NCI-H2107 treated with DMSO at 0.1 percent for 48 hours (cell line): ENCODE data around the gene PROM1.

ENCODE experiments used
- DNase-seq: peaks from one replicate; lab custom pipeline; 2025; ENCODE audit not compliant: unreplicated experiment; lab: John Stamatoyannopoulos, UW

PROM1 gene

DNA sequence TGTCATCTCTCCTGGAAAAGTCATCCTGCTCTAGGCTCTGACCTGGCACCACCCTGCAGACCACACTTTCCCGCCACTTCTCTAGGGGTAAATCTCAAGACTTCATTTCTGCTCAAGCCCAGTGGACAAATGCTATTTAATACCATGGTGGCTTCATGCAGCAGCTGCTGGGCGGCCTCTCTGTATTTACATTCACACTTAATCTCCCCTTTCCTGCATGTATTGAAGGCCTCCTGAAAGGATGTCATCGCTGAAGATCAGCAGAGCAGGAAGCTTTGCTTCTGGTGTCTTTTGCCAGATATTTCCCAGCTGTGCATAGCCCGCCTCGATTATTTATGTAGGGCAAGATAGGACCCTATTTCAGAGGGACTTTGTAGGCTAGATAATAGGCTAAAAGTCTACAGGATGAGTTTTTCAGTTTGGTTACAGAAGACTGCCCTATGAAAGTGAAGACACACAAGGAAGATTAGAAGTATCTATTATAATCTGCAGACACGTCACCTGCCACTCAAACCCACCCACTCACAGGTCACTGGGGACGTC is 17.2 kb downstream of the PROM1 start:
- peak; percentile 18 for DNase-seq

DNA sequence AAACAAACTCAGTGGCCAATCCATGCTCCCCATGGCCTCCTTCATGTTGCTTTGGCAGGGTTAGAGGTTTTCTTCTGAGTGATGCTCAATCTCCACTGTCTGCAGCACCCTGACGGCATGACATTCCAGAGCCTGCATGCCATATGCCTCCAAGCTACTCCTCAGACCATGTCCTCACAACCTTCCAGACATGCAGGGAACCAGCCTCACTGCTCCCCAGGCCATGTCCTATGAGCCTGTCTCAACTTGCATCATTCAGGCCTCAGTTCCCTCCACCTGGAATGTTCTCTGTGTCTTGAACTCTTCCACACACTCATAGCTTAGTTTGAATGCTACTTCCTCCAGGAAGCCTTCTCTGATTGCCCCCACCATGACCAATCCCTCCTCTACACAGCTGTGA is 18.8 kb downstream of the PROM1 start:
- no peak for DNase-seq

DNA sequence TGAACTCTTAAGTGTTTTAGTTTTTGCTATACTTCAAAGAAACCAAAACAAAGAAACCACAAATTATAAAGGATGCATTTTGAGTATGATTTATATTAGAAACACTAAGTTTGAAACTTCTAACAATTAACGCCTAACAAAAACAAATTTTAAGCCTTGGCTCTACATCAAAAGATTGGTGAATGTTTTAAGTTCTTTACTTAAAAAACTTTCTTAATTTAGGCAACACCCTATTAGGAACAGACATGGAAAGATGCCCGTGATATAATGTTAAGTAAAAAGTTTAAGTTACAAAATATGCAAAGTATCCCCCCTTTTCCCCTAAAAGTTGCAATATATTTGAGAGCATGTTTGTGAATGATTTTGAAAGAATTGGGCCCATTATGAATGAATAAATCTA is 21.2 kb downstream of the PROM1 start:
- no peak for DNase-seq

DNA sequence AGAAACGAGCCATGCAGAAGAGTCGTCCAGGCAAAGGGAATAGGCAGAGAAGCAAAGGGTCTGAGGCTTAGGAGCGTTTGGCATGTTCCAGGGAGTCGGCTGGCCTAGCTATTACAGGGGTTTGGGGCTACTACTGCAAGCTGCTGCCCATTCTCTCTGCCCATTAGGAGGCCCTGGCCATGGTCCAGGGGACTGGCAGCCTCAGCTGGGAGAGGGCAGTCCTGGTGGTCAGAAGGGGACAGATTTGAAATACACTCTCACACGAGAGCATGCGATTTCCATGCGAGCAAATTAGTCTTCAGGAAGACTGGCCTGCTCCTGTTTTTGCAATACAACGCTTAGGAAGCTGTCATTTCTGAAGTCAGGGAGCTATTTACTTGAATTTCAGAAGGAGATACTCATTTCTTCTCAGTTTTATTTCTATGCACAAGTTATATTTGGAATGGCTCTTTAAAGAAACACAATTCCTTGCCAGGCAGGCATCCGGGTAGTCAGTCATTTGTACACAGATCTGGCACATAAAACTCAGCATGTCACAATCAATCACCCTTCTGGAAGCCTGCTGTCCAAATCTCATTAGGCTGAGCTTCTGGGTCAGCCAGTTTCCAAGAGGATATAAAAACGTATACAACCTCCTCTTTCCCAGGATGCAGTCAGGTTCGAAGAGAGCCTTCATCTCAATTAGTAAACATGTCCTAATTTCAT is 27.0 kb downstream of the PROM1 start:
- no peak for DNase-seq

DNA sequence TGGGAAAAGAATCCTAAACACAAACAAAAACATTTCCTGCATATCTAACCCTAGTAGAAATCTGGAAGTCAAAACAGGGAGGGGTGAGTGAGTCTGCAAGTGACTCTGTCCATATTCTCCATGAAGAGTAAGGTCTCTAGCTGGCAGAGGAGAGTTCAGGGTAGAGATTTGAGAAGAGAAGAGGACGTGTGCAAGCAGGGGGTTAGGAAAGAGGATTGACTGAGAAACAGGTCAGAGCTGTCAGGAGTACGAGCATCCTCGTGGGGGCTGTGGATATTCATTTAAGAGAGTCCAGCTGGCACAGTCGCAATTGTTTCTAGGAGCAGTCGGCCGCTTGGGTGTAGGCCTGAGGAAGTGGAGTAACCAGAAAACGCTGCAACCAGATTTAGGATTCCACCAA is 27.9 kb downstream of the PROM1 start:
- DNase-seq, result no peak

DNA sequence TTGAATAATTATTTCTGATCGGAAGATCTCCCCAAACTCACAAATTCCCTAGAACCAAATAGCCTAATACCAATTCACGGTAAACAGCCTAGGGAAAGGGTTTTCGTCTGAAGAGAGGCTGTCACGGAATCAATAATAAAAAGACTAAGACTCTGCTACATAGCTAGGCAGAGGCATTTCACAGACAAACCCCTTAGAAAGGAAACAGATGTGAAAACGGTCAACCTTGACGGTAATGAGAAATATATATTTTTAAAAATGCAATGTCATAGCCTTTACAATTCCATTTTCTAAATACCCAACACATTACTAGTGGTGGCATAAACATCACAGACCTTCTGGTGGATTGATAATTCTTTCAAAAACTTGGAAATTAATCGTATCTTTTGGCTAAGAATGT is 28.4 kb downstream of the PROM1 start:
- no peak for DNase-seq

DNA sequence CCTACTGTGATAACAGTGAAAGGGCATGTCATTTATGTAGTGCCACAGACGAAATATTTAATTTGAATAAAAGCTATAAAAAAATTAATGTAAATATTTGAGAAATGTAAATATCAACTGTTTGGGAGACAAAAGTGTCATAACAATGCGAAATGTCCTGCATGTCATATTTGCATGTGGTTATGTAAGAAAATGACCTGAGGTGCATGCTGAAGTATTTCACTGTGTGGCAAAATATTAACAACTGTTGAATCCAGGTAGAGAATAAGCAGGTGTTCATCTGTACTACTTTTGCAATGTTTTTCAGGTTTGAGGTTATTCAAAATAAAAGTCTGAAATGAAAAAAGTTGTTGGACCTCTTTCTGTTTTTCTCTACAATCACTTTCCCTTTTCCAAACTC is 30.9 kb downstream of the PROM1 start:
- no peak for DNase-seq

DNA sequence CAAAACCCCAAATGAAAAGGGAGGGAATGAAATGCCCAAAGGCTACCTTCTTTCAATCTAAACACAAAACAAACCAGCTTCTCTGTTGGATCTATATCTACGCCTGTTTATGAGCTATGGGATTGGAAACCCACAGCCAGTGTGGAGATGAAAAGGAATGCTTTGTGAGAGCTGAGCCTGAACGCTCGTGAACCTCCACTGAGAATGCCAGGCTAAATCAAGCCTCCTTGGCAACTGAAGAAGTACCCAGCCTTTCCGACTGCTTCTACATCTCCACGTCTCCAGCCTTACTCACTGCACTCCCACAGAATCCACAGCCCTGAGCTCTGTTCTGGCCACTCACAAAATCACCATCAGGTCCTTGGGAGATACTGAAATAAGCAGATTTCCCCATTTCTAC is 31.8 kb downstream of the PROM1 start:
- no peak for DNase-seq

DNA sequence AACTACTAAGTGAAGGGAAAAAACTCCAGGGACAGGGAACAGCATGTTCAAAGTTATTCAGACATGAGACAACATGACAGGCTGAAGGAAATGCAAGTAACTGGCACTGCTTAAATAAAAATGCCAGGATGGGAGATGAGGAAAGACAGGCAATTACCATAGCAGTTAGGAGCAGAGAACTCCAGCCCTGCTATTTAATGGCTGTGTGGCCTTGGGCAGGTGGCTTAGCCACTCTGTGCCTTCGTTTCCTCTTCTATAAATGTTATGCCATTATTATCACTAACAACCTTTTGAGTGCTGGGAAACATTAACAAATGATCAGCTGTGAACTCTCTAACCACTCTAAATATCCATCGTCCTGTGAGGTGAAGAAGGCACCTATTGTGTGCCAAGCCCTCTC is 32.7 kb downstream of the PROM1 start:
- DNase-seq, result no peak

DNA sequence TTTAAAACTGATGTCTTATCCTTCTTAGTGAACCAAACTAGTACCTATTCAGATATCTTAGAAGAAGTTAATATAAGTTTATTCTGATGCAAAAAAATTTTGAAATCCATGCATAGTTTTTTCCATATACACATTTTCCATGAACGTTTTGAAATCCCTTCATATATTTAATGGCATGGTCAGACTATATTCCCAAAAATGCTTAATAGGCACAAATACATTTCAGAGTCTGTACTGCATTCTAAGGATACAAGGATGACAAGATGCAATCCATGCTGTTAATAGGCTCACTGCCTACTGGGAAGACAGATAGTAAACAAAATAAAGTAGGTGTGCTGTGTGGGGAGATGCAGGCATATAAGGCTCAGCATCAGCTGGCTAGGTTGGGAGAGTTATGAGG is 33.2 kb downstream of the PROM1 start:
- no peak for DNase-seq

DNA sequence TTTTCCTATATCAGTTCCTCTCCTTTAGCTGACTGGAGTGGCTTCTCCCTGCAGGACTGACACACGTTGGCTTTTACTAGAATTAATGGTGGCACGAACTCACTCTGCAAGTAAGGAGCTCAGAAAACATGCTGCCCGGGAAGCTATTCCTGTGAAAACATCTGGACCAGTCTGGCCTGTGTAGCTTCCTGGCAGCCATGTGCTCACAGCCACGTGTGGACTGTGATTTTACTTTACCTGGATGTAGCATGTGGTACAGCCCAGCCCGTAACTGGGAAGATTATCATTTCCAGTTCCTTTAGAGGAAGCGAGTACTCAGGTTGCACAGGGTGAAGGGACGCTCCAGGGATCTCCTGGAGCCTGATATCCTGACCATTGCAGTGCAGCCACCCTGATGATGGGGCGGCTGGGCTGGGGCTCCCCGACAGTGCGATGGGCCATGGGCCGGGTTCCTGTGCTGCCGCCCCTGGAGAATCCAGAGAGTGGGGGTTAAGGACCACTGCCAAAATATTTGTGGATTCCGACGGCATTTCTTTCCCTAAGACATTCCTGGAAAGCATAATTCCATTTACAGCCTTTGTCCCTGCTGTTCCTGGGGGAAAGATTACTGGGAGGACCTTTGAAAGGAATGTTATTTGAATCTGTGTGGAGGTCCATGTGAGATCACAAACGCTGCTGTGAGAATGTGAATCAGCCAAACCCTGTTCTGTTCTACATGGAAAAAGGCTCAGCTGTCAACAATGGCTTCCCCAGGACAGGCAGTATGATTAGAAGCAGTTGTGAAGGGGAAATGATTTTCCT is 35.0 kb downstream of the PROM1 start:
- no peak for DNase-seq

DNA sequence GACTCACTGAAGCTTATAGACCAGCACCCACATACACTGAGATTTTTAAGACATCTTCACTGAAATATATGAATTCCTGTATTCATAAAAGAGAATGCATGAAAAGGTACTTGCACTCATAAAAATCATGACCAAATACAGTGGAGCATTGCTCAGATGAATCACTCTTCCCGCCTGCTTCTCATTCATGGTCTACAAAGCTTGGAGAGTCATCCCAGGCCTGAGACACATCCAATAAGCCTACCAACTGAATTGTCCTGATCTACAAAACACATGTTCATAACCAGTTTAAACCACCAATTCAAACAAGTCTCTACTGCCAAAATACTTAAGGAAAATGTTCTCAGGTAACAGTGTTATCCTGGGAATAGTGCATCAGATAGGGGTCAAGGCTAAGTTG is 38.1 kb downstream of the PROM1 start:
- DNase-seq, result no peak

DNA sequence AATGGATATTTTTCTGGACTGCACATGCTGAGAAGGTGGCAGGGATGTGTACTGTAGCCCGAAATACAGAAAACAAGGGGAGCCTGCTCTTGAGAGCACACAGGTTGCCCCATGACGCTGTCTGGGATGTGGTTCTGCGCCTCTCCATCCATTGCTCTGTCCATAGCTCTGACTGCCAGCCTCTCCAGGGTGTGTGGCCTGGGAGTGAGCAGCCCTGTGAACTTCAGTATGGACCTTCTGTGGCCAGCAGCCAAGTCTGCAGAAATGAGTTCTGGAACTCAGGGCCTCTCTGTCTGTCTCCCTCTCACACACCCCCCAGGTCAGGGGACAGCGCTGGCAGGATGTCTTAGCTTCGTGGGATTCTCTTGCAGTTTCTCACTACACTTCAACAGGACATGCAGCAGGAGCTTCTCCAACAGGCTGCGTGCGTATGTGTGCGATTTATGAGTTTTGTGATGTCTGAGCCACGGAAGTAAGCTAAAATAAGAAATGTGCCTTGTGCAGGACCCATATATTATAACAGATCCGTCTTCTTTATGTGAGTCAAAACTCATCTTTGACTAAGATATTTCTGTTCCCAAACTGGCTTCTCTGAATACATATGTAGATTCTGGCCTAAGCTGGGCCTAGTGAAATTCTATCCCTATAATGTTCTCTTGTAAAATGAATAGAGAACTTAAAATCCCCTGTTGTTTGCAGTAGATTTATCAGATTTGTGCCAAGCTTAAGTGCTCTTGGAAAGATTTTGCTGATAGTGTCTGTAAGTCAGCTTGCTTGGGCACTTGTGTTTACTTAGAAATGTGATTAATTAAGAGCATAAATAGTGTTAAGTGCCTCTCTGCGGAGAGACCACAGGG is 40.0 kb downstream of the PROM1 start:
- no peak for DNase-seq

DNA sequence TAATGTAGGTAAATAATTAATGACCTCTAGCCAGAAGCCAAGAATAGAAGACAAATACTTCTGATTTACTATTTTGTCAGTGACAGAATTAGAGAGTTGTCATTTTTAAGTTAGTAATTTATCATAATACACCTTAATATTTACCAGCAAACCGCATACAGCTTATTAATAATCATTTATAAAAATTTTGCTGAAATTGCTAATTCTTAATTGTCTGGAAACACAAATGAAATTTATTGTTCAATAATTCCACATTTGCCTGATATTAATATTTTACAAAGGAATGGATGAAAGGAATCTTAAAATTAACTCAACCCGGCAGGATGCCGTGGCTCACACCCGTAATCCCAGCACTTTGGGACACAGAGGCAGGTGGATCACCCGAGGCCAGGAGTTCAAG is 44.7 kb downstream of the PROM1 start:
- no peak for DNase-seq

DNA sequence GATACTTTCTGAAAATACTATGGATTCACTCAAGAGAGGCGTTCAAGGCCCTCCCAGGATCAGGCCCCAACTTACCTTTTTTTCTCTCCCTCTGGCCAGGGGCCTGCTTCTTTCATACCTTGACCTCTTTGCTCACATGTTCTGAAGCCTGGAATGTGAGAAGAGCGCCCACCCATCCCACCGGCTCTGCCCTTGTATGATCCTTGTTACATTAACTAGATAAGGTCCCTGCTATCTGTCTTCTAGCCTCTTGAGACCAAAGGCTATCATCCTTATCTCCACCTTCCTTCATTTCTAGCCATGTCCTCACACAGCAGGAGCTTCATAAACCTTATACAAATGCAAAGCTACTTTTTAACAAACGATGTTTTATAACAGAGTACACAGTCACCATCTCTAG is 45.9 kb downstream of the PROM1 start:
- DNase-seq, result no peak

DNA sequence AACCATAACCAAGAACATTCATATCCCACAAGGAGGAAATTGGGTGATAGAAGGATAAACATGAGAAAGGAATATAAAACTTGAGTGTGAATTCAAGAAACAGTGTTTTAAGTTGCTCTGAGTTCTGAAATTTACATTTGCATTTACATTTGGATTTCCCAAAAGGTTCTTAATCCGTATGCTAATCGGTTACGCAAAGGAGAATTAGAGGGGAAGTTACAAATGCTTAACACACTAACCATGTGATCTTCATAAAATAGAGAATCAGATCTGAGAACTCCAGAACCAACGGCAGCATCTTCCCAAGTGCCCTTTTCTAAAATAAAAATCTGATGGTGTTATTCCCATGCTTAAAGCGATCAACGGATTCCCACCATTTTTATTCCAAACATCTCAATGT is 48.0 kb downstream of the PROM1 start:
- no peak for DNase-seq

DNA sequence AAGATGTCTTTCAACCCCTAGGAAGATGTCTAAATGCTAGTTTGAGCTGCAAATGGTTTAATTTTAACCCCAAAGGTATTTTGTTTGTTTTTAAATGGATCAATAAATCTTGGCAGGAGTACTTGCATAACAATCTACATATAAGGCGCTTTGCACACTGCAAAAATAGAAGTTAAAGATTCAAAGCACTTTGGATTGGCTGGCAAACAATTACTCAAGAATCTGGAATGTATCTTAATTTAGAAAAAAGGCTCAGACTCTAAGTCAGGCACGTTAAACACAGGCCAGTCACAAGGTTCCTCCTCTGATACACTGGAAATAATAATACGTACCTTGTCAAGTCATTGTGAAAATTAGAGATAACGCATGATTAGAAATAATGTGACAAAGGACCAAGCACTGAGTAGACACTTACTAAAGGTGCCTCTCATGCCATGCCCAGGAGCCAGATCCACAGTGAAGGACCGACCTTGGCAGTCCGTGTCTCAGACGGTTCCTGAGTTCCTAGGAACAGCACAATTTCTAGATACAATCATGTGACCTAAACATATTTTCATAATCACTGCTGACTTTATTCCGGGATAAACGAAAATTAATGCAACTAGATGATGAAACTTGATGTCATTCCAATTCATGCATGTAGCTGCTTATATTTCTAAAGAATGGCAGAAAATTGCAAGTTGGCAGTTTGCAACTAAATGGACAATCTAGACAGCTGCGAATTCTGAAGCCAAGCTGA is 49.6 kb downstream of the PROM1 start:
- DNase-seq, result no peak

DNA sequence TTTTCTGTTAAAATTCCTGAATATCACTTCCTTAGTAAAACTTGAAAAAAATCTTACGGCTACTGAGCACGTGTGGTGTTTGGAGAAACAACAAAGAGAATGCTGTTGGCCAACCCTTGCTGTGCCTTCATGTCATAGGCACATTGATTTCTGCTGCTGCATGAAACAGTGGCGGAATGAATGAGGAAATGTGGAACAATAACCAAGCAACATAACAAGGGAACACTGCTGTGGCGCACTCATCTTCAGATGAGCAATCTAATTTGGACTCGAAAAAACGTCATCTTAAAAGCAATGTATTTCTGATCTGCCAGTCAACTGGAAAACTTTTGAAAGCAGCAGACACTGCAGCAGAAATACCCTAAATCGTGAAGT is 51.4 kb downstream of the PROM1 start:
- no peak for DNase-seq

DNA sequence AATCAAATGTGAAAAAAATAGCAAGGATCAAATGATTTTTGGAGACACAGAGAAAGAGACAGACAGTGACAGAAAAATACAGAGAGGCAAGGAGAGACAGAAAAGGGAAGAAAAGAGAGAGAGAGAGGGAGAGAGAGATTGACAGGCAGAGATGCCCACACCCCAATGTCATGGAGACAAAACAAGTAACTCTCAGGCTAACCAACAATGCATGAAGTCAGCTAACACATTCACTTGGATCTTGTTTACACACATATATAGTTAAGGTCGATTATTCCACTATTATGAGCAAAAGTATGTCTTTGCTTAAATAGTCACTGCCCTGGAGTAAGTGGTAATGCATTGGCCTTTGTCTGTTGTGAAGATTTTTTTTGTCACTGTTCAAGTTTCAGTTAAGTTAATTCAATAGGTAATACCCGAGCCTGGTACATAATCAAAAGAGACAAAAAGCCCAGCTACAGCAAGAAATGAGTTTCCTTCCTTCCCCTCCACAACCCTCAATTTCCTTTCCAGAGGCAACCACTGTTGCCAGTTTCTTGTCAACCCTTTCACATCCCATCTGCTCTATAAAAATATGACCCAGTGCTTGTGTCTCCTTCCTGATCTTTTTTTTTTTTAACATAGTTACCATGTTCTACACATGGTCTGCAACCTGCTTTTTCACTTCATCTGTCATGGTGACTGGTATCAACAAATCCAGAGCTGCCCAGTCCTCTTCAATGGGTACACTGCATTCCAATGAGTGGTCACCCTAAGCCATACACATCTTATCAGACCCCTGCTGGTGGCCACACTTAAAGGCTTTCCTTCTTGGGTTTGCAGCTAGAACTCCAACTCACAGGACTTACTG is 52.1 kb downstream of the PROM1 start:
- DNase-seq, result no peak

DNA sequence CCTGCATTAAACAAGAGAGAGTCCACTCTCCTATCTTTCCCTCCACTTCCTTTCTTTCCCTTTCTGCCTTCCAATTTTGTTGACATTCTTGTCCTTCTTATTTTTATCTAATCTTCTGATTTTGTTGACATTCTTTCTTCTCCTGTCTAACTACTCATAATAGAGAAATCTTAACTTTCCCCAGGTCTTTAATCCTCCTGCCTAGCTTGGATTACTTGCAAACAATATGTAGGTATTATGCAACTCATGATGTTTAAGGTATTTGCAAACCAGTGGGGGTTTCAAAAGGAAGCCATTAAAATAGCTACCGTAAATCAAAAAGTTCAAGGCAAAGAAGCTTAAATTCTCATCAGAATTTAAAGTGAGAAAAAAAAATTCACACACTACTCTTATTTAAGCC is 53.9 kb downstream of the PROM1 start:
- no peak for DNase-seq
